HUDEP-2 (cell line): ENCODE measurements around the gene TXNIP.
A peak's percentile ranks its signal among the peaks of the same experiment; 100 is the strongest.

Experiments used
- DNase-seq, 76 experiments: peaks; one replicate each; lab custom pipeline; 2025; ENCODE audit not compliant: unreplicated experiment in 76 of 76; lab: John Stamatoyannopoulos, UW

TXNIP gene

DNA sequence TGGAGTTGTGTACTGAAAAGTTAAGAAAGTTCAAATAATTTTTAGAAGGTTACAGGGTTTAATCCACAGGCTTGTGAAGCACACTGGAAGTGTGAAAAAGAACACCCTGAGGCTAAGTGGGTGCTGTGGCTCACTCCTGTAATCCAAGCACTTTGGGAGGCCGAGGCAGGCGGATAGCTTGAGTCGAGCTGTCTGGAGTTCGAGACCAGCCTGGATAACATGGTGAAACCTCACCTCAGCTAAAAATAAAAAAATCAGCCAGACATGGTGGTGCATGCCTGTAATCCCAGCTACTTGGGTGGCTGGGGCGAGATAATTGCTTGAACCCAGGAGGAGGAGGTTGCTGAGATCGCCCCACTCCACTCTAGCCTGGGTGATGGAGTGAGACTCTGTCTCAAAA, 9.8 kb downstream of the TXNIP start:
- DNase-seq, result no peak

GRCh38 chr1:145985502-145986439, 10.6 kb downstream of the TXNIP start:
- DNase-seq, result no peak

DNA sequence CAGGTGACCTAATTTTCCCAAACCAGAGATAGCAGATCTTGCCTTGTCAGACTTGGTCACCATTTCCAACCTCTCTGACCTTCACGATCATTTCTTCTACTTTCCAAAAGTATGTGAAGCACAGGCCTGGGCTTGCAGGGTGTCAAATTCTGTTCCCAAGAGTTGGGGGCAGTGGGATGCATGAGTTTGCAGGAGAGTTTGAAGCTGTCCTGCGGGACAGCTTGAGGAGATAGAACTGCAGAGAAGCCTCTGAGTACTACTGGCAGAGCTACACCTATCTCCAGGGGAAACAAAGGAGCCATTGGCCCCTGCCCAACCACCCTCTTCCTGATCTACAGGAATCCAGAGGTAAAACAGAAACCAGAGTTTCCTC, 11.3 kb downstream of the TXNIP start:
- DNase-seq, result no peak

DNA sequence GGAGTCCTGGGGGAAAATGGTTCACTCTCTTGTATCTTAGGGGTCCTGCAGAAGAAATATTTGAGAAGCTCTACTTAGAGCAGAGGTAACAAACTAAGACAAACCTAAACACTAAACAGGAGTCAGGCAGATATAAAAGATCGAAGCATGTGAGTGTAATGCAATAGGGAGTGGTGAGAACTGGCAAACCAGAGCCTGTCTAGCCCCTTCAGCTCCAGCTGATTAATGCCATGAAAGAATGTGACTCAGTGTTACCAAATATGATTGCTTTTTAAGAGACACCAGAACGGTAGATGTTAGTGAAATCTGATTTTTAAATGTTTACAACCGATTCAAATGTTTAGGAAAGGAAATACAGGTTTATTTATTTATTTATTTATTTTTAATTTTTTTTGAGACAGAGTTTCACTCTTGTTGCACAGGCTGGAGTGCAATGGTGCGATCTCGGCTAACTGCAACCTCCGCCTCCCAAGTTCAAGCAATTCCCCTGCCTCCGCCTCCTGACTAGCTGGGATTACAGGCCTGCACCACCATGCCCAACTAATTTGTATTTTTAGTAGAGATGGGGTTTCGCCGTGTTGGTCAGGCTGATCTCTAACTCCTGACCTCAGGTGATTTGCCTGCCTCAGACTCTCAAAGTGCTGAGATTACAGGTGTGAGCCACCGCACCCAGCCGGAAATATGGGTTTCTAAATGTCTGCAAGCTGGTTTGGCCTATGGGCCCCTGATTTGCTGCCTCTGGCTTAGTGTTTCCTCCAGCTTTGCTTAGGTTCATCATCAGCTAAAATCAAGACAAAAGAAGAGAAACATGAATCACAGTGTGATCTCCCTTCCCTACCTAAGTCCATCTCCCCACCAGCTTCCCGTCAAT, 12.2 kb downstream of the TXNIP start:
- DNase-seq, result no peak

DNA sequence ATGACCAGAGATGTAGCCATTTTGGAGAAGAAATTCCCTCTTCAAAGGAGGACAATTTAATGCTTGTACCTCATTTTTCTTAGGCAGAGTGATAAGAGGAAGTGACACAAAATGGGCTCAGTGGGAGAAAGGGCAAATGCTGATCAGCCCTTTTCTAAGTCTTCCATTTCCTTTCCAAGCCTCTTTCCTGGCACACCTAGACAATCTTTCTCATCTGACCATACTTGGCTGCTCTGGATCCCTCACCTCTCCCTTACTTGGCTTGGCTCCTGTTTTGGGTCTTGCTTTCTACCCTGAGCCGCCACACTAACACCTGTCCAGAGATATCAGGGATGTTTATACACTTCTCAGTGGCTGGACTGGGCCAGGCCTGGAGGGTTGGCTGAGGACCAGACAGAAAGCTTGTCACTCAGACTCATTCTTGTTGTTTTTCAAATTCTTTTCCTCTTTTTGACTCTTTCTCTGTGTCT, 13.1 kb downstream of the TXNIP start:
- DNase-seq, result no peak

DNA sequence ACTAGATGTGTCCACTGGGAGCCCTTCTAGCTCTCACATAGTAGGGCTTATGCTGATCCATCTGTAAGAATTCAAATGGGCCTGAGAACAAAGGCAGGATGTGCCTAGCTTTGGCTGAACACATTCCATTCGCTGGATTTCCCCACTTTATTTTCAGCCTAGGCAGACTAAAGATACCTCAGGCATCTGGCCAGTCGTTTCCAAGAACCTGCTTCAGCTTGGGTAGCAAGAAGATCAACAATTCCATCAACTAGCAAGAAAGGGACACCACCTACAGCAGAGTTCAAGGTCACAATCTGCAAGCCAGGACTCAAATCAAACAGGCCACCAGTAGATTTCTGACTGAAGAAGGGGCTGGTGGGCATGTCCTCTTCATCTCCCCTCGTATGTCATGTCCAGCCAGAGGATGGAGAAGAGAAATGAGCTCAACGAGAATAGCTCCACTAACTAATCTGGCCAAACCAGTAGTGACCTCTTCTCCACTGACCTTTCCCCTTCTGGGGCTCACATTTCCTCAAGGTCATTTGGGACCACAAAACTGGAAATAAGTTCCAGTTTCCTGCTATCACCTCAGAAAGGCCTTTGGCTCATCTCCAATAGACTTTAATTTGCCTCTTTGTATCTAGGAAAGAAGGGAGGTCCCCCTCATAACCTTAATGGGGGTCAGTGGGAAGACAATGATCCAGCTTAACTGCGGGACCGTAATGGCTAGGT, 14.2 kb downstream of the TXNIP start:
- no peak for DNase-seq

- DNase-seq, result no peak
These were observed 15.9 kb downstream of the TXNIP start for GRCh38 chr1:145980457-145980994.

DNA sequence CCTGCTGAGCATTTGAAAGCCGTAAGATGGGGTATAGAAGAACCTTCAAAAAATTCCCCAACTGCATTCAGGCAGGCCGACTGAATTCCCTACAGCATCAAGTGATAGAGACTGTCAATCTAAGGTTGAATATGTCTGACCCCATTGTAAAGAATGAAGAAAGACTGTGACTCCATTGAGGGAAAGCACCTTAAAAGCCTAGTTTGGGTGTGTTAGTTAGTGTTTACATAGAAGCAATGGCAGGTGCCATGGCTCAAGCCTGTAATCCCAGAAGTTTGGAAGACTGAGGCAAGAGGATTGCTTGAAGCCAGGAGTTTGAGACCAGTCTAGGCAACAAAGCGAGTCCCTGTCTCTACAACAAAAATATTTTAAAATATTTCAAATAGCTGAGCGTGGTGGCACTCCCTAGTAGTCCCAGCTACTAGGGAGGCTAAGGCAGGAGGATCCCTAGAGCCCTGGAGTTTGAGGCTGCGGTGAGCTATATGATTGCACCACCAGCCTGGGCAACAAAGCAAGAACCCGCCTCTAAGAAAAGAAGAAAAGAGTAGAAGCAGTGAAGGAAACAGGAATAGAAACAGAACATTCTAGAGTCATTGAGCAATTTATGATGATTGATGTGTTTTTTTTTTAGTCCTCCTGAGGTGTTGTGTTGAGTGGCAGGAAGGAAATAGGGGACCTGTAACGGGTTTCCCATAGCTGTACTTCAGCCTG, 16.5 kb downstream of the TXNIP start:
- peak in 1 of 76 experiments; percentile 55 for DNase-seq

DNA sequence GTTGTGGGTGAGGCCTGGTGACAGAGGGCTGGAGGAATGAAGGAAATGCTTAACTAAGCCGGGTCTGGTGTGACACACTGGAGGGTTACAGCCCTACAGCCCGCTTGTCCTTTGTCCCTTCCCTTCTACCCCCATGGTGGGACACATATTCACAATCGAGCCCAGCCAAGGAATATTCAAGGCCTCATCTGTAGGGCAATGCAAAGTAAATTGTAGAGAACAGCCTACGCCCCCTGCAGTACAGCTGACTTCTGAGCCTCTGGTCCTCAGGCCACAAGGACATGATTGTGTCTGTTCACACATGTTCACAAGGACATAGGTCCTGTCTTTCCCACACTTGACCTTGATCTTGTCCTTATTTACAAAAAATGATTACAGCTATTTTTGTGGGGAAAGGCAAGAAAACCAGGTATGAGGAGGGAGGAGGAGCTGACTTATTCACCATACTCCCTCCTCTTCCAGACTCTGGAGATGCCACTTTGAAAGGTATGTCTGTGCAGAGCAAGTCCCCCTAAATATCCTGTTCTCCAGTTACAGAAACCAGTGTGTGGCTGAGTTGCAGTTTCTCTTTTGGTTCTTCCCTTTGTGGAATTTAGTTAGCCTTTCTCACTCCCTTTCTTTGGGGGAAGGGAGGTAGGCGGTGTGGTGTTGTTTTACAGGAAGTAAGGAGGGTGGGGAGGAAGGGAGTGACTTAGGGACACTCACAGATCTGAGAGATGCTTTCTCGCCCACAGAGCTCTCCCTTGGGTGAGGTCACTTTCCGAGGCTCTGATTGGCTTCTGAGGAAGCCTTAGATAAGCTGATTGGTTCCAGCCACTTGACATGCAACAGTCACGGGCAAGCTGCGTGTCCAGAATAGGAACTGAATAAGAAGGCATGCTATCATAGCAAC, 17.3 kb downstream of the TXNIP start:
- peak in 74 of 76 experiments; percentile 55 to 99 (median 95) for DNase-seq

- no peak for DNase-seq
These were observed 17.9 kb downstream of the TXNIP start for GRCh38 chr1:145978471-145978853.

DNA sequence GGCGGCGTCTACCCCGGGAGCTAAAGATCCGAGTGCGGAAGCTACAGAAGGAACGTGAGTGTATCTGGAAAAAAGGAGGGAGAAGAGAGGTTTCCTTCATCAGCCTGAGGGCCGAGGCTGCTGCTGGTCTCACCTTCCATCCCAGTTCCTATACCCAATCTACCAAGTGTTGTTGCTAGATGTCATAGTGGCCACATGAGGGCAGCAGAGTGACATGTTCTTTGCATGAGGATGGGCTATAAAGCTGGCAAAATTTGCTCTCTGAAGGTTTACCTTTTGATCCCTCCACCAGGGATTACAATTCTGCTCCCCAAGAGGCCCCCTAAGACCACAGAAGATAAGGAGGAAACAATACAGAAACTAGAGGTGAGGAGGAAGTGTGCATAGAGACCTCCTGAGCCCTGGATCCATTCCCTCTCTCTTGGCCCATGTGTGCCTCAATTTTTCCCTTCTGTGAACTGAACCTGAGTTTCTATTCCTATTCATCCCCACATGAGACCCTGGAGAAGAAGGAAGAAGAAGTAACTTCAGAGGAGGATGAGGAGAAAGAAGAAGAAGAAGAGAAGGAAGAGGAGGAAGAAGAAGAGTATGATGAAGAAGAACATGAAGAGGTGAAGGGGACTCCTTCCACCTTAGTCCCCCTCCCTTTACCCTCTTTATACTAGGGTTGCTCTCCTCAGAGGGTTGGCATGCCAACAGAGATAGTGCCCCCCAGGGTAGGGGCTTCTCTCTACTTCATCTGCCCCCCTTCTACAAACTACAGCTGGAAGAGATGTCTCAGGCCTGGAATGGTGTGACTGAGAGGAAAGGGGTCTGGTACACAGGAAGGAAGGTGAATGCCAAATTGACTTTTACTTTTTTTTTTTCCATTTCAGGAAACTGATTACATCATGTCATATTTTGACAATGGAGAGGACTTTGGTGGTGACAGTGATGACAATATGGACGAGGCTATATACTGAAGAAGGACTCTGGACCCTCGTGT, 18.6 kb downstream of the TXNIP start:
- peak in 68 of 76 experiments; percentile 22 to 85 (median 56) for DNase-seq

- DNase-seq, result no peak
These were observed 19.4 kb downstream of the TXNIP start for GRCh38 chr1:145977016-145977415.

GRCh38 chr1:145975216-145975615, 21.2 kb downstream of the TXNIP start:
- DNase-seq, result no peak

GRCh38 chr1:145974721-145975120, 21.7 kb downstream of the TXNIP start:
- no peak for DNase-seq

DNA sequence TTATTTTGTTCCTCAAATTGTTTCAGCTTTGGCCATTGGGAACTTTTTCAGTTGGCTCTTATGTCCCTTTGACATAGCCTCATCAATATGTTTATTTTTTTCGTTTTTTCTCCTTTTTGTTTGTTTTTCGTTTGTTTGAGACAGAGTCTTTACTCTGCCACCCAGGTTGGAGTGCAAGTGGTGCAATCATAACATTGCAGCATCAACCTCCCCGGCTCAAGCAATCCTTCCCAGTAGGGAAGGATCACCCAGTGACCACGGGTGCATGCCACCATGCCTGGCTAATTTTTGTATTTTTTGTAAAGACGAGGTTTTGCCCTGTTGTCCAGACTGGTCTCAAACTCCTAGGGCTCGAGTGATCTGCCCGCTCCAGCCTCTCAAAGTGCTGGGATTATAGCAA, 23.8 kb downstream of the TXNIP start:
- DNase-seq, result no peak

GRCh38 chr1:145967288-145967687, 29.1 kb downstream of the TXNIP start:
- DNase-seq, result no peak

DNA sequence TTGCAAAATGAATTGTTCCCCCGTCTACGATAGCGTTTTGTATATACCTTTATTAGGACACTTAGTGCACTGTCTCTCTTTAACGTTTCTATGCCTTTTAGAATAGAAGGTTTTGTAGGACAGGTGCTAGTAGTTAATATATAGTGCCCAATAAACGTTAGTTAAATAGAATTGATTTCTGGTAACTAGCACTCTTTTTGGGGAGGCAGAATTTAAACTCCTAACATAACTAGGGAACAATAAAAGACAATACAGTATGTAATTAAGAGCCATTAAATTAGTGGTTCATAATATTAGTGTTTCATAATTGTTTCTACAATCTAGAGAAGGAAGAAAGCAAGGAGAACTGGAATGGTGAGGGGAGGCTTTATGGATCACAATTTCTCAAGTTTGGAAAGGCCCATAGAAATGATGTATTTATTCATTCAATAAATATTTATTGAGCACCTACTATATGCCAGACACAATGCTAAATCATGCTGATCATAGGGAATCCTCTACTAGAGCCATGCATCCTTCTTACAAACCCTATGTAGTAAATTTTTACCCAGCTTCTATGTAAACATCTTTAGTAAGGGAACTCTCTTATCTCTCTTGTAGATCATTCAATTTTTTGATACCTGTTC, 31.1 kb downstream of the TXNIP start:
- DNase-seq, result no peak
